ENCODE measurements around the gene EFCAB6.

Gene EFCAB6

DNA sequence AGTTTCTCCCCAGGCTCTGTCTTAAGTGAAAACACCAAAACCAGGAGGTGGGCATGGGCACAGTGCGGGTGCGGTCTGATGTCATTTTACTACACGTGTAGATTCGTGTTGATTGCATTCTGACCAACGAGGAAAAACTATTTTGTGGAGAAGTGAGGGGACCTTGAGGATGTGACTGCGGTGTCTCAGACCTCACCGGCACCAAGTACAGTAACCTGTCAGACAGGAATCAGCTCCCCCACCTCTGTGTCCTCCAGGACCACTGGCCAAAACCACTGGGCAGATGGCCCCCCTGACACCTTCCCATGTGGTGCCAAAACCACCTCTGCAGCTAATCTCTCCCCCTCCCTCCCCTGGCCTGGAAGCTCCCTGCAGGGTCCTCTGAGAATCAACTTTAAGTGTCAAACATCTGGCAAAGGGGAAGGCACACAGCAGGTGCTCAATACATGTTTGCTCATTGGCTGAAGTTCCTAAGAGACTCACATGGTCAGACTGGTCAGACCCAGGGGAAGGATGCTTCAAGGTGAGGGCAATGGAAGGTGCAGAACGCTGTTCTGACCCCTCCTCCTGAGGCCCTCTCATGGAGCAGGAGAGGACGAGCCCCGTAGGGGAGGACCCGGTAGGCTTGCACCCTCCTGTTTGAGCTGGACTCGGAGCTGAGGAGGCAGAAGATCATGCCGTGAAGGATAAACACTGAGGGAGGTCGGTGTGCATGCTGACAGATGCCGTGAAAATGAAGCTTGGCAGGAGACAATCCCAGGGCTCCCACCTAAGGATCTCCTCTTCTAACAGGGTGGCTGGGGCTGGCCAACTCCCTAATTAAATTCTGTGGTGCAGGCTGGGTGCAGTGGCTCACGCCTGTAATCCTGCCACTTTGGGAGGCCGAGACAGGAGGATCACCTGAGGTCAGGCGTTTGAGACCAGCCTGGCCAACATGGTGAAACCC lies 270.4 kb downstream of the EFCAB6 start:
- no peak for DNase-seq

DNA sequence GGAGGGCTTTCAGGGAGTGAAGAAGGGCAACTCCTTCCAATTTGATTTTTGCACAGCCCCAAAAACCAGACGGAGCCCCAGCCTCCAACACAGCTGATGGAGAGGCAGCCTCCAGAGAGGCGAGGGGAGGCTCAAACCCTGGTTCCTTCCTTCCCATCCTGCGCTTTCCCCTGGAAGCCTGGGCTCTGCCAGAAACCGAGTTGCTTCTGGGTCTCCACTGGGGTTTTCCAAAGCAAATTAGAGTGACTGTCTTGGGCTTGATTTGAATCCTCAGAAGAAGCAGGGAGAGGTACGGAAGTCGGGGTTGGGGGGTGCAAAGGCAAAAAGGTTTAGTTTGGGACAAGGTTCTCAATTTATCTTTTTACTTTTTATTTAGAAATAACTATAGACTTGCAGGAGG lies 271.1 kb downstream of the EFCAB6 start:
- no peak for DNase-seq

DNA sequence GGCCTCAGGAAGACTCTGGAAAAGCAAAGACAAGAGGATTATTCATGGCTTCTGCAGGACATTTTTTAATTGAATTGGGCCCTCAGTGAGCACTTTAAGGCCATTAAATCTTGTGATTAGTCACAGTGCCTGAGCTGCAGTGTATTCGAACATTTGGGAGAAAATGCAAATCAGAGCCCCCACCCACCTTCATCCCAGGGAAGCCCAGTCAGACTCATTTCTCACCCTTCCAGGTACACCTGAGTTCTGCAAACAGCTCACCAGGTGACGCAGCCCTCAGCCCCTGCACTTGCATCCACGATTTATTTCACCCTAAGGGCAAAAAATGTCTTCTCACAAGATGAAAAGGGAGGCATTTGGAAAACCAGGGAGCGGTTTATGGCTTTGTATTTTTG lies 271.6 kb downstream of the EFCAB6 start:
- no peak for DNase-seq

DNA sequence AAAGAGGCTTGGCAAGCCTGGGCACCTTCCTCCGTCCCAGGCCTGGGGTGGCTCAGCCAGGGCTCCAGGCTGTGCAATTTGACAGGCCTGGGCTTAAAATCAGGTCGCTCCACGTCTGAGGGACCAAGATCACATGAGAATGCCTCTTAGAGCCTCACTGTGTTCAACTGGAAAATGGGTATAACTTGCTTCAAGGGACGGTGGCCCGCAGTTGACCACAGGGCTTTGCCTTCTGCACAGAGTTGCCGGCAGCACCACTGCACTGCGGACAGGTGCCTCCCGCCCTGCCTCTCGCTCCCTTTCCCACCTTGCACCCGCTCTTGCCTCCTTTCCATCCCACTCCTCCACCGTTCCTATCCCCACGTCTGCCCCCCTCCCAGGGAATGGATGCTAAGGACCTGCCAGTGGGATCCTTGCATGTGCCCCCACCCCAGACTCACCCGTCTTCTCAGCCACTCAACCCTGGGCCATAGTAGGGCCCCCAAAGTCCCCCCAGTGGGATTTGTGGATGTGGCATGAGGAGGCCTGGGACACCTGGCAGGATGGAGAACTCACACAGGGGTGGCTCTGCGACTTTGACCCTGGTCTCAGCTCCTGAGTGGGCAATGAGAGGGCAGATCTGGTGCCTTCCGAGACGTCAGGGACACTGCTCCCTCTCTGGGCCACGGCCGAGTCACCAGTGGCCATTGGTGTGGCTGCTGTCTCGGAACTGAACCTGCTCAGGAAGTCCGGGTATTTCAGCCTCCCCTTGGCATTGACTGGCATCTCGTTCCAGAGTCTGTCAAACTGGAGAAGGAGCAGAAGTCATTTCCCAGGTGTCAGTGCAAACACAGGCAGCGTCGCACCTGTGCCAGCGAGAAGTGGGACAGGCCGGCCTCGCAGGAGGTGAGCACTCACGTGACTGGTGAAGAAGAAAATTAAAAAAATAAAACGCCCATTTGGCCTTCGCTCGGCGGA lies 272.3 kb downstream of the EFCAB6 start:
- no peak for DNase-seq

DNA sequence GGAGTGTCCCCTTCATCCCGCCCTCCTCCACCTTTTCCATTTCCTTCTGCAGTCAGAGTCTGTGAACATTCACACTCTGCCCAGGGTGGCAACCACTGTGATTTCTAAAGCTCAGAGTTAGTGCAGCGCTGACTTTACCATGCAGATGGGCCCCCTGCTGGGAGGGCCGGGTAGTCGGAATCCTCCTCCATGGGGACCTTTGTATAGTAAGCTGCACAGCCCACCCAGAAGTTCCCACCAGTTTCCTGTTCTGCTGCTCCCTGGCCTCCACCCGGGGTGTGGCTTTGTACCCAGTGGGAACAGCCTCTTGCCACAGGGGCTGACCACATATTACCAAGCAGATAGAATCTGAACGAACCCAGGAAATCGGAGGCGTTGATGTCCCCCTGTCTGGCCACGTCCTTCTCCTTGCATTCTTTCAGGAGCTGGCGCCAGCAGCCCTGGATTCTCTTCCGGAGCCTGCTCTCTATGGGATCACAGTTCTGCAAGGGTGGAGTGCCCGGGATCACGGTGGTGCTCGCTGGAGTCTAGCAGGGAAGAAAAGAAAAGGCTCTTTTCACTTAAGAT lies 275.0 kb downstream of the EFCAB6 start:
- DNase-seq = no peak

DNA sequence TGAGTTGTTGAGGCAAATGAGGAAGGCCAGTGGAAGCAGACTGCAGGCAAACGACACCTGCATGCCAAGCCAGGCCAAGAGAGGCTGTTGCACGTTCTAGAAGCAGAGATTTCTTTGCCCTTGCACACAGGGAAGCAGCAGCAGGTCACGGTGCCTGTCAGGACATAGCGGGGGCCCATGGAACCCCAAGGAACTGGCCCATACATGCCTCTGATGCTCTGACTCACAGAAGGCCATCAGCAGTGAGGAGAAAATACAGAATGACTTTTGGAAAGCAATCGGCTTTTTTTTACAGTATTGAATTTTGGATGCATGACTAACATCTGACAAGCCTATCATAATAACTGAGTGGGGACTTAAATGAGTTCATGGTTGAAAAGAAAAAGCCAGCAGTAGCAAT lies 276.4 kb downstream of the EFCAB6 start:
- DNase-seq = no peak

DNA sequence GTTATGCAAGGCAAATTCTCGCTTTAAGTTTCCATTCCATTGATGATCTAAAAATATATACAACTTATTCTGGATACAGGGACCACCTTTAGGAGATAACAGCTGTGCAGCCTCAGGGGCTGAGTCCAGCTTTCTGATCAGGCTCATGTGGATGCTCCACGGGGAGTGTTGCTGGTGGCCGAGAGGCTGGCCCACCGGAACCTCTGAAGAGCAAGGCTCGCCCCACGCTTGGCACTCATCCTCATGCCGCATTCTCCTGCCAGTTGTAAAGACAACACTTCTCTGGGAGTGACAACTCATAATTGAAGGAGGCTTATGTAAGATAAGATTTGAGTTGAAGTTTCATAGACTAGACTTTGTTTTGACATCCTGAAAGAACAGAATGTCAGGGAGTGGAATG lies 276.8 kb downstream of the EFCAB6 start:
- no peak for DNase-seq

DNA sequence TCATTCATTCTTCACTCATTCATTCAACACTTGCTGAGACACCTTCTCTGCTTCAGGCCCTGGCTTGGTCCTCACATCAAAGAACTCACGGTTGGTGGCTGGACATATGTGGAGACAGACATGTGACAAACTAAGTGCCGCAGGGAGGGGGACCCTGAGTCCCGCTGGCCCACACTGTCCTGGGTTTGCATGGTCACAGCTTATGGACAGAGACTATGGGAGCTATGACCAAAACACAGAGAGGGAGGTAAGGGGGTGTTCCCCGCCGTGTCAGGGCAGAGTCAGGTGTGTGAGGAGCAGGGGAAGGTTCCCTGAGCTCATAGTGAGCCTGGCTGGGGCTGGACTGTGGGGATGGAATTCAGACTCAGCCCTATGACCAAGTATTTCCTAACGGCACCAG lies 277.2 kb downstream of the EFCAB6 start:
- no peak for DNase-seq

DNA sequence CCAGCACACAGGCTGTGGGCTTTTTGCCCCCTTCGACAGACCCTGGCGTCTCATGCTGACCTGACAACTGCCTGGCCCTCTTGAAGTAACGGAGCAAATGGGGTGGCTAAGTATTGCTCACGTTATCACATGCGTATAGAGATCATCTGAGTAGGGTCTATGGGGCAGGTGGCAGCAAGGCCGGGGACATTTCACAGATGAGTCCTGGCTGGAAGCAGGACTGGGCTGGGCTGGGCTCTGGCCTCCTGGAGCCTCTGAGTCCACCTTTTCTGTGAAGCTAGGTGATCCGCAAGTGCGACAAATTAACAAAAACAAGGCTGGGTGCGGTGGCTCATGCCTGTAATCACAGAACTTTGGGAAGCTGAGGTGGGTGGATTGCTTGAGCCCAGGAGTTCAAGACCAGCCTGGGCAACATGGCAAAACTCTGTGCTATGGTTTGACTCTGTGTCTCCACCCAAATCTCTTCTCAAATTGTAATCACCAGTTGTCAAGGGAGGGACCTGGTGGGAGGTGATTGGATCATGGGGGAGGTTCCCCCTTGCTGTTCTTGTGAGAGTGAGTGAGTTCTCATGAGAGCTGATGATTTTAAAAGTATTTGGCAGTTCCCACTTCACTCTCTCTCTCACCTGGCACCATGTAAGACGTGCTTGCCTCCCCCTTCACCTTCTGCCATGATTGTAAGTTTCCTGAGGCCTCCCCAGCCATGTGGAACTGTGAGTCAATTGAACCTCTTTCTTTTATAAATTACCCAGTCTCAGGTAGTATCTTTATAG lies 278.3 kb downstream of the EFCAB6 start:
- DNase-seq = no peak

- no peak for DNase-seq
Observed at GRCh38 chr22:43533156-43533530, 279.0 kb downstream of the EFCAB6 start.

- DNase-seq = no peak
Observed at GRCh38 chr22:43532301-43533155, 279.6 kb downstream of the EFCAB6 start.

DNA sequence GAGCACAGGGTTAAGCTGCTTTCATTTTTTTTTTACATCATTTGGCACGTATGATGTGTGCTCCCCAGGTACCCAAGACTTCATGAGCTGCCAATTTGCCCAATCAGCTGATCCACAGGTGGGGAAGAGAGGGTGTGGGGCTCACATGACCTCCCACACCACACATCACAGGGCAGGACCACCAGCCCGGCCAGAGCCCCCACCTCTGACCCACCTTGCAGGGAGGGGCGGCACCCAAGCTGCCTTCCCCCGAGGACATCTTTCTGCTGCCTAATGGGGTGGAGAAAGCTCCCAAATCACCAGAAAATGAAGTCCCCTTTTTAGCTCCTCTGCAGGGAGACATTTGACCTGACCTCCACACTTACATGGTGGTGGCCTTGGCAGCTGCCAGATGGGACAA lies 280.5 kb downstream of the EFCAB6 start:
- no peak for DNase-seq

DNA sequence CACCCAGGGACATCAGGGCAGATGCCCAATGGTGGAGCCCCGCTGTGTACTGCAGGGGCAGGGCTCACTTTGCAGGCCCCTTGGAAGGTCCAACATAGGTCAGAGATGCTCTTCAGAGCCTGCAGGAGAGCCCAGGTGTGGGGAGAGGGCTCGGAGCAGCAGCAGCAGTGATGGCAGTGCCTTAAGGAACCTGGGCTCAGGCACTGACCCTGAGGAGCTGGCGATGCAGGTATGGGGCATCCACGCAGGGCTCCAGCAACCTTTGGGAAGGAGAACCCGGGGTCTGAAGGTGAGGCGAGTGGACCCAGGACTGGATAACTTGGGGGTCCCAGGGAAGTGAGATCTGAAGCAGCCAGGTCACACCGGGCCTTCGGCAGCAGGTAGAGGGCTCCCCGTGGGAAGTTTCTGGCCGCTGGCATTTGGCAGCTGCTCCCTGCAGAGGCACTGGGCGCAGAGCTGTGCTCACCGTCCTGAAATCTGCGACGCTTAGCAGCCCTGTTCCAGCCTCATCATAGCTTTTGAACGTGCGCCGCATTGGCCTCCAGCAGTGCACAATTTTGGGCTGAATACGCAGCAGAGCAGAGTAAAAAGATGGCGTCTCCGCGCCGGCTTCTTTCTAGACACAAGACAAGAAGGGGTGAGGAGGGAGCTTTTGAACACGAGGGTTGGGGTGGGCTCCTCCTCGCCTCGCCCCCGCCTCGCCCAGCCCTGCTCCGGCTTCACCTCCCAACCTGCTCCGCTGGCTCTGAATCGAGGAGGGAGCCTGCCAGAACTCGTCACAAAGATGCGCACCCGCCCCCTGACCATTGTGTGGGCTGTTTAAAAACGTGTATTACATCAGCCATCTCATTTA lies 281.5 kb downstream of the EFCAB6 start:
- no peak for DNase-seq

GRCh38 chr22:43529934-43530333 lies 282.2 kb downstream of the EFCAB6 start:
- no peak for DNase-seq

- DNase-seq = no peak
Observed at GRCh38 chr22:43529461-43529860, 282.6 kb downstream of the EFCAB6 start.

GRCh38 chr22:43528601-43529360 lies 283.3 kb downstream of the EFCAB6 start:
- DNase-seq = no peak

DNA sequence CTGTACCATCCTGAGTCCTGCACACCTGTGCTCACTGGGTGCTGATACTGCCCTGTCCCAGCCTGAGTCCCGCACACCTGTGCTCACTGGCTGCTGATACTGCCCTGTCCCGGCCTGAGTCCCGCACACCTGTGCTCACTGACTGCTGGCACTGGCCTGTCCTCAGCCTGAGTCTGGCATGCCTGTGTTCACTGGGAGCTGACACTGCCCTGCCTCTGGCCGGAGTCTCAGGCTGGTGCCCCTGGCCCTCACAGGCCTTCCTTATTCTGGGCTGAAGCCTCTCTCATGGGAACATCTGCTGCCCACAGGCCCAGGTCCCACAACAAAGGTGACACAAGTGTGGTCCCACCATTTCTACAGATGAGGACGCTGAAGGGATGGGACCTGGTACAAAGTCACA lies 285.2 kb downstream of the EFCAB6 start:
- no peak for DNase-seq

DNA sequence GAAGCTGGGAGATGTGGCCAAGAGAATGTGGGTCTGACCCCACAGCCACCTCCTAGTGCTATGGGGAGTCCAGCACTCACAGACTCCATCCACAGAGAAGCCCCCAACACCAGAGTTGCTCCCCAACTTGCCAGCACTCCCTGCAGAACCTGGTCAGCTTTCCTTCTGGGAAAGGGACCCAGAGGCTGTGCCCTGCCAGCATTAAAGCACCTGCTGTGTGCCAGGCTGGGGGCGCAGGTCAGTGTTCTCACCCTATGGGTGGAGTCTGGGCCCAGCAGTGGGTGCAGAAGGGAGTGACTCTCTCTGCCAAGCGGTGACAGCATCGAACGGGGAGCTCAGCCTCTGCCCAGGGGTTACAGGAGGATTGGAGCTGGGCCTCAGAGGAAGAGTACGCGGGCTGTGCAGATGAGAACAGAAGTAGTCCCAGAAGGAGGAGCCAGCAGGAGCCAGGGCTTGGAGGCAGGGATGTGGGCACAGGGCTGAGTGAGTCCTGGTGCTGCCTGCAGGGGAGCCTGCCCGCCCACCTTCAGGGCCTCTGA lies 285.9 kb downstream of the EFCAB6 start:
- DNase-seq = no peak

DNA sequence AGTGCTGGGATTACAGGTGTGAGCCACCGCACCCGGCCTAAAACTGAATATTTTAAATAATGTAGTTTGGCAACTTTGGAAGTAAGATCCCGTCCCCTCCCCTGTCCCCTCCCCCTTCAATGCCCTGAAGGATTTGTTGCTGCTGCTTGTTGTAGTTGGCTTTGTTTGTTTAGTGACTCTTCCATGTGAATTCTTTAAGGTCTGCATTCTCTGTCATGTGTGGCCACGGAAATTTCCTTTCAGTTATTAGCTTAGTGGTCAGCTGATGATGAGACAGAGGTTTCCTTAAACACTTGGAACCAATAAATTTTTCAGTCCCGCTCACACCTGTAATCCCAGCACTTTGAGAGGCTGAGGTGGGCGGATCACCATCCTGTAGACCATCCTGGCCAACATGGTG lies 290.4 kb downstream of the EFCAB6 start:
- DNase-seq = no peak
